GM21723 (cell line): ENCODE measurements around the gene CAP2.
"Not testable (repeated sequence)": the region's sequence is repeated elsewhere in the genome, so short reads cannot be mapped to it uniquely, and the experiment has no call there.

Experiments
- ATAC-seq: cut with Tn5 transposase; IDR thresholded peaks from one replicate; pipeline ENCODE4 v1.9.1; 2021; ENCODE audit warnings: mild to moderate bottlenecking, moderate library complexity; ENCODE audit not compliant: unreplicated experiment

CAP2 gene

DNA sequence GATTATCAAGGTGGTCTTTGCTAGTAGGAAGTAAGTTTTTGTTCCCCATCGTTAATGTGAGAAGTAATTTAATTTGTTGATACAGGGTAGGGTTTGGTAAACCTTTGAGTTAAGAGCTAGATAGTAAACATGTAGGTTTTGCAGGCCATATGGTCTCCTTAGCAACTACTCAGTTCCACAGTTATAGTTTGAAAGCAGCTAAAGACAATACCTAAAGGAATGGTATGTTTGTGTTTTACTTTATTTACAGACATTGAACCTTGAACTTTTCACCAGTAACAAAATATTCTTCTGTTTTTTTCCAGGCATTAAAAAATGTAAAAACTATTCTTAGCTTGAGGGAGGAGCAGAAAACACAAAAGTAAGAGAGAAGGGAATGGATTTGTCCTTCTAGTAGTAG is 1.7 kb downstream of the CAP2 start:
- ATAC-seq, result no peak

DNA sequence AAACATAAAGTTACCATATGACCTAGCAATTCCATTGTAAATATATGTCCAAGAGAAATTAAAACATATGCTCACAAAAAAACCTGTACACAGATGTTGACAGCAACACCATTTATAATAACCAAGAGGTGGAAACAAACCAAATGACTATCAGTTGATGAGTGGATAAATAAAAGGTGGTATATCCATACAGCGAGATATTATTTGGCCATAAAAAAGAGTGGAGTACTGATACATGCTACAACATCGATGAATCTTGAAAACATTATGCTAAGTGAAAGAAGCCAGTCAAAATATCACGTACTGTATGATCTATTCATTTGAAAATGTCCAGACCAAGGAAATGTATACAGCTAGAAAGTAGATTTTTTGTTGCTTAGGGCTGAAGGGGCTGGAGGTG is 2.9 kb downstream of the CAP2 start:
- no peak for ATAC-seq

- no peak for ATAC-seq
These were observed 4.4 kb downstream of the CAP2 start for GRCh38 chr6:17397764-17398194.

DNA sequence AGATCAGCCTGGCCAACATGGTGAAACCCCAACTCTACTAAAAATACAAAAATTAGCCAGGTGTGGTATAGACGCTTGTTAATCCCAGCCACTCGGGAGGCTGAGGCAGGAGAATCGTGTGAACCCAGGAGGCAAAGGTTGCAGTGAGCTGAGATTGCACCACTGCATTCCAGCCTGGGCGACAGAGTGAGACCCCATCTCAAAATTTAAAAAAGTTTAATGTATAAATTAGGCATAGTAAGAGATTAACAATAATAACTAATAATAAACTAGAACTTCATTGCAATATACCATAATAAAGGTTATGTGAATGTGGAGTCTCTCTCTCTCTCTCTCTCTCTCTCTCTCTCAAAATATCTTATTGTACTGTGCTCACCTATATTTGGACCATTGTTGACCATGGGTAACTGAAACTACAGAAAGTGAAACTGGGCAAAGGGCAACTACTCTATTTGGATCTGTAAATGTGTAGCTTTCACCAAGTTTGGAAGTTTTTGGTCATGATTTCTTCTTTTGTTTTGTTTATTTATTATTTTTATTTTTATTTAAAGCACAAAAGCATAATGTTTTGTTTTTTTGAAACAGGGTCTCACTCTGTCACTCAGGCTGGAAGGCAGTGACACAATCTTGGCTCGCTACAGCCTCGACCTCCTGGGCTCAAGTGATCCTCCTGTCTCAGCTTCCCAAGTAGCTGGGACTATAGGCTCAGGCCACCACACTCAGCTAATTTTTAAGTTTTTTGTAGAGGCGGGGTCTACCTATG is 12.0 kb downstream of the CAP2 start:
- not testable (repeated sequence) for ATAC-seq

- ATAC-seq, result no peak
These were observed 12.5 kb downstream of the CAP2 start for GRCh38 chr6:17405944-17406245.

DNA sequence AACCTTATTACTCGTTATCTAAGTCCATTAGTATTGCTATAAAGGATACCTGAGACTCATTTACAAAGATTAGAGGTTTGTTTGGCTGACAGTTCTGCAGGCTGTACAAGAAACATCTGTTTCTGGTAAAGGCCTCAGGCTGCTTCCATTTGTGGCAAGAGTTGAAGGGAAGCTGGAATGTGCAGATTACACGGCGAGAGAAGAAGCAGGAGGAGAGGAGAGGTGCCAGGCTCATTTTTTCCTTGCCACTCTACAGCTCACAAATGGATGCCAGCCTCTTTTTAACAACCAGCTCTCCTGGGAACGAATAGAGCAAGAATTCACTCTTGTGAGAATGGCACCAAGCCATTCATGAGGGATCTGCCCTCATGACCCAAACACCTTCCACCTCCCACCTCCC is 14.7 kb downstream of the CAP2 start:
- no peak for ATAC-seq

DNA sequence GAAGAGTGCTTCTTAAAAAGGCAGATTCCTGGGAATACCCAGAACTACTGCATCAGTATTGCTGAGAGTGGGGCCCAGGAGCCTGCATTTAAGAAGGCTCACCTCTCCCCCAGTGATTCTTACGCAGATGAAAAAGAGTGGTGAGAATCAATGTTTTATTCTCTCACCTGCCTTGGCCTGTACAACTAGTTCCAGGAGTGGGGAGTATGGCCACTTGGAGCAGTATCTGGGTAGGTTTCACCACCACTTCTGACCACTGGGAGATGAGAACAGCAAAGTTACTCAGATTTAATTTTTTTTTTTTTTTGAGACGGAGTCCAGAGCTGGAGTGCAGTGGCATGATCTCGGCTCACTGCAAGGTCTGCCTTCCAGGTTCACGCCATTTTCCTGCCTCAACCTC is 16.9 kb downstream of the CAP2 start:
- no peak for ATAC-seq

DNA sequence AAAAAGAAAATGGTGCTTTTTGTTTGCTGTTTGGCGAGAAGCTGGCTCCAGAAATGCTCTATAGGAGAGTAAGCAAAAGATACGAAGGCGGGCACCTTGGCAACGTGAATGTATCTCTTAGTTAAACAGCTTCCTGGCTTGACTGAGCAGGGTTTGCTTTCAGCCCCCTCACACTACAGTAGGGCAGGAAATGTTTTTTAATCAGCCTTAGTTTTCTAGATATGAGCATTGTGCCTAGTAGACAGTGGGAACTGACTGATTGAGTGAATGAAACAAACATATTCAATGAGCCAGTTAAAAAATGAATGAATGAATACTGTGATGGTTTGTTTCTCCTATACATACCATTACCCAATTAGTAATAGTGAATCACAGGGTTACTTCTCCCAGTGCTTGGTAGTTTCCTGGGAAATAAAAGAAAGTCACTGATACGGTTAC is 19.9 kb downstream of the CAP2 start:
- no peak for ATAC-seq

DNA sequence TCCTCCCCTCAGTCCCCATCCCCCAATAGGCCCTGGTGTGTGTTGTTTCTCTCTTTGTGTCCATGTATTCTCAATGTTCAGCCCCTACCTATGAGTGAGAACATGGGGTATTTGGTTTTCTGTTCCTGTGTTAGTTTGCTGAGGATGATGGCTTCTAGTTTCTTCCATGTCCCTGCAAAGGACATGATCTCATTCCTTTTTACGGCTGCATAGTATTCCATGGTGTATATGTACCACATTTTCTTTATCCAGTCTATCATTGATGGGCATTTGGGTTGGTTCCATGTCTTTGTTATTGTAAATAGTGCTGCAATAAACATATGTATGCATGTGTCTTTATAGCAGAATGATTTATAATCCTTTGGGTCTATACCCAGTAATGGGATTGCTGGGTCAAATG is 21.0 kb downstream of the CAP2 start:
- ATAC-seq, result not testable (repeated sequence)

DNA sequence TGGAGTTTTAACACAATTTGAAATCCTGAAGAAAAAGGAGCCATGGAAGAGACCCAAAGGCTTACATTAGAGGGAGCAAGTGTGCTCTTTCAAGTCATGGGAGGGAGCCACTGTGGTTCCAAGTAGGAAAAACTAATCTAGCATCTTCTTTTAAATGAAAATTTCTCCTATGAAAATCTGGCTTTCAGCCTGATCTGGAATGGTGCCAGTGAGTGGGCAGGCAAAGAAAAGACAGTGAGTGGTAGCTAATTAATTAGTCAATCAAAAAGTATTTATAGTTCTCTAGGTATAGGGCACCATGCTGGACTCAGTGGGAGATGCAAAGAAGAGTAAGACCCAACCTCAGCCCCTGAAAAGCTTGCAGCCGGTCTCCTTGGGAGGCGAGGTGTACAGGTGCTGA is 21.9 kb downstream of the CAP2 start:
- no peak for ATAC-seq

DNA sequence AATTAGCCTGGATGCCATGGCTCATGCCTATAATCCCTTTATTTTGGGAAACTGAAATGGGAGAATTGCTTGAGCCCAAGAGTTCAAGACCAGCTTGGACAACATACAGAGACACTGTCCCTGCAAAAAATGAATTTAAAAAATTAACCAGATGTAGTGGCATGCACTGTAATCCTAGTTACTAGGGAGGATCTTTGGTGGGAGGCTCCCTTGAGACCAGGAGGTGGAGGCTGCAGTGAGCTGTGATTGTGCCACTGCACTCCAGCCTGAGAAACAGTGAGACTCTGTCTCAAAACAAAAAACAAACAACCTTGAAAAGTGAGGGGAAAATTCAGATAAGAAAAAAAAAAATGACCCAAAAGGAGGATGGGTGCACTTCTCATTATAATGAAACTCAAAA is 23.4 kb downstream of the CAP2 start:
- no peak for ATAC-seq

GRCh38 chr6:17417817-17418216 is 24.4 kb downstream of the CAP2 start:
- ATAC-seq, result no peak

DNA sequence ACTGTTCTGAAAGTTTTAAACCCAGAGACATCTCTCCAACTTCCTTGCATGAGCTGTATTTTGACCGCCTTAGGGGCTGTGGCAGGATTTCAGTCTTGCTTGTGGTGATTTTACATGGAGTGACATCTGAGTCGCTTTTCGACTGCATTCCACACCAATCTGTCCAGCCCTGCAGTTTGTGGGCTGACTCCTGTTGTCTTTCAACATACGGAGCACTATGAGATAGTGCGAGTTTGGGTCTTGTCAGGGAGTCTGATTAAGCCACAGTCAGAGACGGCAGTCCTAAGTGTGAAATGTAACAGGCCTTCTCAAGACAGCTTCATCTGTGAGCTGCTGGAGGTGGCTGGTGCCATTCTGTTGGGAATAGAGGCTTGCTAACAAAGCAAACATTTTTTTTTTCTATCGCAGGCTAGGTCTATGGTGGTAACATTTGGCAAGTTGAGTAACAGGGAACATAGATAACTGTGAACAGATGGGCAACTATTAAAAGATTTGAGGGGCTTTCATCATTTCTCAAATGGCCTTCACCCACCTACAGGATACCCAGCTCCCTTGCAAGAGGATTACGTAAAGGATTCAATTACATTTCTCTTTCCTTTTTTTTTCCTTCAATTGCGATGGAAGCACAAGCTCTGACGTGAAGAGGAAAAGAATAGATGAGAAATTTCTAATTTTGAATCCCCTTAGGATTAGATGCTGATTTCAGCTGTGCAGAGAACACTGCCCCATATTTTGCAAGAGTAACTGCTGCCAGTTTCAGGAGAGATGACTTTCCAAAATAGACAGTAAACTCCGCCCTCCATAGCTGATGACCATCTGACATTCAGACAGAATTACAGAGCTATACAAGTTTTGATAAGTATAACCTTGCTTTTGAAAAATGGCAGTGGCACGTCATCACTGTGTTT is 25.1 kb downstream of the CAP2 start:
- no peak for ATAC-seq

- ATAC-seq, result no peak
These were observed 25.8 kb downstream of the CAP2 start for GRCh38 chr6:17419189-17419575.

DNA sequence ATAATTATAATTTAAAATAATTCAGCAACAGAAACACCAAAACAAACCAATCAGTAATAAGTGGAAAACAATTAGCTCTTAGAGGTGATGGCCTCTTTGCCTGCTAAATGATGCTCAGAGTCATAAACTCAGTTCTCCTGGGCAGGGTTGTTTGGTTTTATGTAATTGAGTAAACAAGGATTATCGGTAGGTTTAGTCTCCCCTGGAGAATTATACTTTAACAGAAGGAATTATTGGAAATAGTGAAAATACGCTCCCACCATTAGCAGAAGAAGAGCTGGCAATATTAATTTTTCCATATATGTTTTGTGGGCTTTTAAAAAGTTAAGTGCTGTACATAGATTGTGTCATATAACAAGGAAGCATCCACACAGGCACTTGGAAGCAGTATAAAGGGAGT is 27.0 kb downstream of the CAP2 start:
- no peak for ATAC-seq

GRCh38 chr6:17421406-17421805 is 28.0 kb downstream of the CAP2 start:
- no peak for ATAC-seq

- no peak for ATAC-seq
These were observed 29.6 kb downstream of the CAP2 start for GRCh38 chr6:17423026-17423425.

- no peak for ATAC-seq
These were observed 33.7 kb downstream of the CAP2 start for GRCh38 chr6:17427062-17427461.

GRCh38 chr6:17427617-17428016 is 34.2 kb downstream of the CAP2 start:
- no peak for ATAC-seq

DNA sequence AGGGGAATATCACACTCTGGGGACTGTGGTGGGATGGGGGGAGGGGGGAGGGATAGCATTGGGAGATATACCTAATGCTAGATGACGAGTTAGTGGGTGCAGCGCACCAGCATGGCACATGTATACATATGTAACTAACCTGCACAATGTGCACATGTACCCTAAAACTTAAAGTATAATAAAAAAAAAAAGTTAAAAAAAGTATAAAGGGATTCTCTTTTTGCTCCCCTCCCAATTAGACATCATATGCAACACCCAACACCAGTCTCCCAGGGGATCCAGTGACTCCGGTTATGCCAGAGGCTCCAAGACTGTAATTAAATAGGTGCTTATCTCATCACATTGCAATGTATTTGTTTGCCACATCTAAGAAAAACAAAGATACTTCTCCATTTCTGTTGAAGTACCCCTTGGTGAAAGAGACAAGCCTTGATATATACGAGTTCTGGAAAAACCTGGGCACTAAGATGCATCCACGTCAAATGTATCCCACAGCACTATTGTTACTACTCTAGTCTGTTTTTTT is 35.3 kb downstream of the CAP2 start:
- not testable (repeated sequence) for ATAC-seq

DNA sequence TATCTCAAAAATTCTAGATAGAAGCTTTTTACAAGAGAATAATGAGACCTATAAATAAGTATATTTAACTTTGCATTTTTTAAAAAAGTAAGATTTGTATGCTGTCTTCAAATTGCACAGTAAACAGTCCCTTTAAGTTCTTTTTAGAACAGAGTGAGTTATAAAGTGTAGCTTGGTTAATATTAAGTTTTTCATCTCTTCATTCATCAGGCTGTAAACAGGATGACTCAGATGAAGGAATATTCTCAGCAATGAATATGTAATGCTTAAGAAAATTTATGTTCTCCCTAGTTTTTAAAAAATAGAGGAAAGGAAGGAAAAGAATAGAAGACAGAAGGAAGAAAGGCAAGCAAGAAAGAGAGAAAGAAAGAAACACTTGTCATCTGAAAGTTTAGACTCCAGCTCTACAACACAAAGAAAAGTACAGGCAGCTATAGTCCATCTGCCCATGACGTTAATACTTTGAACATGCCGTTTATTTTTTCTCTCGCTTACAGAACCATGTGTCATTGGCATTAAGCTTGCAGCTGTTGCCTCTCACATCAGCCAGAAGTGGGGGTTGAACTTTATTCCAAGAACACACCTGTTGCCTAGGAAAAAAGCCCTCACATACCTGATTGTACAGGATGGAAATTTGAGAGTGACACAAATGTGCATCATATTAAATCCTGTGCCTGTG is 36.1 kb downstream of the CAP2 start:
- ATAC-seq, result no peak
